ENCODE results near the gene WSB2. TPM values are rescaled to one million over a fixed set of nuclear protein-coding genes. Genes with fewer than 3 reads are reported as not detected.
"Not testable (repeated sequence)": the region's sequence is repeated elsewhere in the genome, so short reads cannot be mapped to it uniquely, and the experiment has no call there.

WSB2 gene
- total RNA-seq, 1 donor from 2014 or later: 46.0 TPM

DNA sequence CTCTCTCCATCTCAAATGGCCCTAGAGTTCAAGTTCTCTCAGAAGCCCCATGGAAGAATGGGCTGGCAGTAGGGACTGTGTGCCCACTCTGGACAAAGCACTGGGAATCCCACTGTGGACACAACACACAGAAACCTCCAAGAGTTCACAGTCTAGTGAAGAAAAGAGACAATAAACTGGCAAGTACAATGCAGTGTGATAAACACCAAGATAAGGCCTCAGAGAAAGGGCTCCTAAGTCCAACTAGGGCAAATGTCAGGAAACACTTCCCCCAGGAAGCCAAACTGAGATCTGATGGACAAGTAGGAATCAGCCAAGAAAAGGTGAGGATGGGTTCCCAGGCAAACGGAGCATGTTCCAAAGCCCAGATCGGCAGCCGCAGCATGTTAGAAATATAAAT is 37.4 kb upstream of the WSB2 start:
- TF ChIP-seq, protein P1, sequence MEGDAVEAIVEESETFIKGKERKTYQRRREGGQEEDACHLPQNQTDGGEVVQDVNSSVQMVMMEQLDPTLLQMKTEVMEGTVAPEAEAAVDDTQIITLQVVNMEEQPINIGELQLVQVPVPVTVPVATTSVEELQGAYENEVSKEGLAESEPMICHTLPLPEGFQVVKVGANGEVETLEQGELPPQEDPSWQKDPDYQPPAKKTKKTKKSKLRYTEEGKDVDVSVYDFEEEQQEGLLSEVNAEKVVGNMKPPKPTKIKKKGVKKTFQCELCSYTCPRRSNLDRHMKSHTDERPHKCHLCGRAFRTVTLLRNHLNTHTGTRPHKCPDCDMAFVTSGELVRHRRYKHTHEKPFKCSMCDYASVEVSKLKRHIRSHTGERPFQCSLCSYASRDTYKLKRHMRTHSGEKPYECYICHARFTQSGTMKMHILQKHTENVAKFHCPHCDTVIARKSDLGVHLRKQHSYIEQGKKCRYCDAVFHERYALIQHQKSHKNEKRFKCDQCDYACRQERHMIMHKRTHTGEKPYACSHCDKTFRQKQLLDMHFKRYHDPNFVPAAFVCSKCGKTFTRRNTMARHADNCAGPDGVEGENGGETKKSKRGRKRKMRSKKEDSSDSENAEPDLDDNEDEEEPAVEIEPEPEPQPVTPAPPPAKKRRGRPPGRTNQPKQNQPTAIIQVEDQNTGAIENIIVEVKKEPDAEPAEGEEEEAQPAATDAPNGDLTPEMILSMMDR (conservative IDR thresholded peaks at IDR 0.05): no peak
- Mint-ChIP-seq H3K36me3 (no peaks in the 10 kb centered on the region), H3K9me3 (no peaks in the 10 kb centered on the region), H3K4me1 (ENCODE audit: unreplicated experiment) (peaks cover 10% of the 10 kb centered on the region), H3K4me3 (peak overlapping the region; percentile 43), H3K27ac (no peak overlapping the region), H3K27me3 (no peaks in the 10 kb centered on the region)
- no peak for DNase-seq (ENCODE audit: extremely low spot score, unreplicated experiment)

DNA sequence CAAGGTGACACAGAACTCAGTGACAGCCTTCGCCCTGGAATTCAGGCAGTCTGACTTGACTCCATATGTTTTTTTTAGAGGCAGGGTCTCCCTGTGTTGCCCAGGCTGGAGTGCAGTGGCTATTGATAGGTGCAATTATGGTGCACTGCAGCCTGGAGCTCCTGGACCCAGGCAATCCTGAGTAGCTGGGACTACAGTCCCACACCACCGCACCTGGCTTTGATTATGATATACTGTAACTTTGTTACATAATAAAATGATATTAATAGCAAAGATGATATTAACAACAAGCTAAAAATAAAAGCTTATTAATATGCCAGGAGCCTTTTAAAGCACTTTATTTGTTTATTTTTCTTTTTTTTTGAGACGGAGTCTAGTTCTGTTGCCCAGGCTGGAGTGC is 33.1 kb upstream of the WSB2 start:
- no peaks in the 10 kb centered on the region for H3K27me3 Mint-ChIP-seq
- peaks cover 7% of the 10 kb centered on the region for H3K36me3 Mint-ChIP-seq
- H3K4me3 Mint-ChIP-seq: no peak overlapping the region
- DNase-seq (ENCODE audit: extremely low spot score, unreplicated experiment): no peak
- TF ChIP-seq, protein P1 (conservative IDR thresholded peaks at IDR 0.05): no peak
- peaks cover 5% of the 10 kb centered on the region for H3K4me1 Mint-ChIP-seq (ENCODE audit: unreplicated experiment)
- H3K9me3 Mint-ChIP-seq: no peaks in the 10 kb centered on the region
- no peak overlapping the region for H3K27ac Mint-ChIP-seq

DNA sequence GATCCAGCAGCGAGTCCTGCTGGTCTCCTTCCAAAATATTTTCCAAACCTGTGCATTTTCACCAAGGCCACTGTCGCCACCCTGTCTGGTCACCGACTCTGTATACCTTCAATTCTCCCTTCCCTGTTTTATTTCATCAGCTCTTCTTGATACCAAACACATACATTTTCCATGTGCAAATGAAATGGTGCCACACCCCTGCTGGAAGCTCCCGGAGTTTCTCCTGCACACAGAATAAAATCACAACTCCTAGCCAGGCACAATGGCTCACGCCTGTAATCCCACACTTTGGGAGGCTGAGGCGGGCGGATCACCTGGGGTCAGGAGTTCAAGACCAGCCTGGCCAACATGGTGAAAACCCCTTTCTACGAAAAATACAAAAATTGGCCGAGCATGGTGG is 28.8 kb upstream of the WSB2 start:
- TF ChIP-seq, protein P1 (conservative IDR thresholded peaks at IDR 0.05): no peak
- Mint-ChIP-seq H3K27me3 (no peaks in the 10 kb centered on the region), H3K36me3 (peaks cover 11% of the 10 kb centered on the region), H3K4me1 (ENCODE audit: unreplicated experiment) (no peaks in the 10 kb centered on the region), H3K9me3 (no peaks in the 10 kb centered on the region), H3K27ac (peak overlapping the region; percentile 4), H3K4me3 (no peak overlapping the region)
- DNase-seq (ENCODE audit: extremely low spot score, unreplicated experiment): no peak

DNA sequence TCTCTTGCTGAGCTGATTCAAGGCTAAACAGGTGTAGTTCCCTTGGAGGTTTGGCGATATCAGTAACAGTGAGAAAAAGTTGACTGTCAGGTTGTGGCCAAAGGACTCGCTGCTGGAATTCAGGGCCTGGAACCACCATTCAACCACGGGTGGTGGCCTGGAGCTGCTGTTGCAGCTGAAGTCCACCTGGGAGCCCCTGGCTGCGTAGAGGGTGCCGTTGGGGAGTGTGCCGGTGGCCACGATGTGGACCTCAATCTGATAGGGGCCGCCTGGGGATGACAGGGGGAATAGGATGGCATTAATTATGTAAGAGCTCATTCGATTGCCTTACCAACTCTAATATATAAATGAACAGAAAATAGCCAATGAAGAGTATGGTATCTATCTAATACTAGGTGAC is 21.2 kb upstream of the WSB2 start:
- no peaks in the 10 kb centered on the region for H3K27me3 Mint-ChIP-seq
- TF ChIP-seq, protein P1 (conservative IDR thresholded peaks at IDR 0.05): no peak
- H3K36me3 Mint-ChIP-seq: peaks cover 17% of the 10 kb centered on the region
- no peak overlapping the region for H3K4me3 Mint-ChIP-seq
- no peaks in the 10 kb centered on the region for H3K4me1 Mint-ChIP-seq (ENCODE audit: unreplicated experiment)
- H3K27ac Mint-ChIP-seq: no peak overlapping the region
- no peak for DNase-seq (ENCODE audit: extremely low spot score, unreplicated experiment)
- H3K9me3 Mint-ChIP-seq: no peaks in the 10 kb centered on the region

DNA sequence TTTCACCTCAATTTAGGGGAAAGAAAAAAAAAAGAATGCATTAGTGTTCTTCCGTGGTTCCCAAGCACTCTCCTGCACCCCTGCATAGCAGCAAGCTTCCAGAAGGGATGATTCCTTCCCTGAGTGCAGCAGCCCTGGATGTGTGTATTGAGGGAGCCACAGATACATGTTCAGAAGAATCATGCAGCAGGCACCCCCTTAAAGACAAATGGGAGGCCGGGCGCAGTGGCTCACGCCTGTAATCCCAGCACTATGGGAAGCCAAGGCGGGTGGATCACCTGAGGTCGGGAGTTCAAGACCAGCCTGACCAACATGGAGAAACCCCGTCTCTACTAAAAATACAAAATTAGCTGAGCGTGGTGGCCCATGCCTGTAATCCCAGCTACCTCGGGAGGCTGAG is 20.5 kb upstream of the WSB2 start:
- H3K9me3 Mint-ChIP-seq; H3K4me3 Mint-ChIP-seq; DNase-seq (ENCODE audit: extremely low spot score, unreplicated experiment); H3K27ac Mint-ChIP-seq; H3K27me3 Mint-ChIP-seq; H3K4me1 Mint-ChIP-seq (ENCODE audit: unreplicated experiment): not testable (repeated sequence)
- H3K36me3 Mint-ChIP-seq: peaks cover 20% of the 10 kb centered on the region

DNA sequence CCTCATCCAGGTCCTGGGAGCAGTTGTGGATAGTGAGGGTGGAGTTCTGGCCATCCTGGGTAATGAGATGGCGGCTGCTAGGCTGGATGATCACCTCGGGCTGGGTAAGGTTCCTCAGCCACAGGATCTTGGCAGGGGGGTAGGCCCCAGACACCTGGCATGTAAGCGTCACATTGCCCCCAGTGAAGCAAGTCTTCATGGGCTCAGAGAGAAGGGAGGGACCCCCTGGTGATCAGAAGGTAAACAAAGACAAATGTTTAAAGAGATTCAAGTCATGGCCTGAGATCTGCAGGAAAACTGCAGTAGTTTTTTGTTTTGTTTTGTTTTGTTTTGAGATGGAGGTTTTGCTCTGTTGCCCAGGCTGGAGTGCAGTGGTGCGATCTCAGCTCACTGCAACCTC is 12.8 kb upstream of the WSB2 start:
- no peaks in the 10 kb centered on the region for H3K9me3 Mint-ChIP-seq
- DNase-seq (ENCODE audit: extremely low spot score, unreplicated experiment): no peak
- H3K4me1 Mint-ChIP-seq (ENCODE audit: unreplicated experiment): no peaks in the 10 kb centered on the region
- H3K36me3 Mint-ChIP-seq: peaks cover 28% of the 10 kb centered on the region
- TF ChIP-seq, protein P1 (conservative IDR thresholded peaks at IDR 0.05): no peak
- H3K27ac Mint-ChIP-seq: no peak overlapping the region
- H3K4me3 Mint-ChIP-seq: no peak overlapping the region
- no peaks in the 10 kb centered on the region for H3K27me3 Mint-ChIP-seq

All from type B pancreatic cell (in vitro differentiated cells).